Measurements from ENCODE around the gene TRPV2. TPM values are rescaled to one million over a fixed set of nuclear protein-coding genes. Genes with fewer than 3 reads are reported as not detected.

The TRPV2 gene
- total RNA-seq, 1 experiment from 2014 or later: 1.0 TPM

- no peaks in the 10 kb centered on the region for H3K79me1 ChIP-seq (ENCODE audit: insufficient read depth, low read depth, low read length, poor library complexity, severe bottlenecking)
- Mint-ChIP-seq H3K36me3 (ENCODE audit: insufficient read depth in 1 of 3, low read depth in 3 of 3) (peaks cover 22 to 65% (median 51%) of the 10 kb centered on the region in 3 experiments), H3K9me3 (no peaks in the 10 kb centered on the region; a peak in 1 of 5 replicates), H3K27ac (peak overlapping the region in 2 of 3 experiments; percentile 43 to 85; a peak in 3 of 7 replicates), H3K4me3 (no peak overlapping the region), H3K4me1 (peaks cover 18 to 30% of the 10 kb centered on the region in 2 experiments), H3K27me3 (ENCODE audit: low read depth) (peaks cover 3% of the 10 kb centered on the region)
- H3K4ac ChIP-seq (ENCODE audit: low read depth, low read length): no peak overlapping the region
- H3K23ac ChIP-seq (ENCODE audit: insufficient read length, low read depth, low read length): no peak overlapping the region
- H2BK15ac ChIP-seq (ENCODE audit: low read depth, low read length): no peak overlapping the region
- no peak overlapping the region for H2BK12ac ChIP-seq (ENCODE audit: insufficient read length, low read depth, low read length)
- TF ChIP-seq, protein P1, sequence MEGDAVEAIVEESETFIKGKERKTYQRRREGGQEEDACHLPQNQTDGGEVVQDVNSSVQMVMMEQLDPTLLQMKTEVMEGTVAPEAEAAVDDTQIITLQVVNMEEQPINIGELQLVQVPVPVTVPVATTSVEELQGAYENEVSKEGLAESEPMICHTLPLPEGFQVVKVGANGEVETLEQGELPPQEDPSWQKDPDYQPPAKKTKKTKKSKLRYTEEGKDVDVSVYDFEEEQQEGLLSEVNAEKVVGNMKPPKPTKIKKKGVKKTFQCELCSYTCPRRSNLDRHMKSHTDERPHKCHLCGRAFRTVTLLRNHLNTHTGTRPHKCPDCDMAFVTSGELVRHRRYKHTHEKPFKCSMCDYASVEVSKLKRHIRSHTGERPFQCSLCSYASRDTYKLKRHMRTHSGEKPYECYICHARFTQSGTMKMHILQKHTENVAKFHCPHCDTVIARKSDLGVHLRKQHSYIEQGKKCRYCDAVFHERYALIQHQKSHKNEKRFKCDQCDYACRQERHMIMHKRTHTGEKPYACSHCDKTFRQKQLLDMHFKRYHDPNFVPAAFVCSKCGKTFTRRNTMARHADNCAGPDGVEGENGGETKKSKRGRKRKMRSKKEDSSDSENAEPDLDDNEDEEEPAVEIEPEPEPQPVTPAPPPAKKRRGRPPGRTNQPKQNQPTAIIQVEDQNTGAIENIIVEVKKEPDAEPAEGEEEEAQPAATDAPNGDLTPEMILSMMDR (conservative IDR thresholded peaks at IDR 0.05): no peak
- no peak overlapping the region for H2BK20ac ChIP-seq (ENCODE audit: low read depth, low read length, poor library complexity, severe bottlenecking)
- no peak overlapping the region for H4K5ac ChIP-seq (ENCODE audit: insufficient read length, low read depth, low read length)
- H2BK5ac ChIP-seq (ENCODE audit: insufficient read length, low read length): no peak overlapping the region
- H3T11ph ChIP-seq (ENCODE audit: low read length): no peak overlapping the region
- H3K18ac ChIP-seq (ENCODE audit: insufficient read length, low read depth, low read length): no peak overlapping the region
- no peaks in the 10 kb centered on the region for H3K27me3 ChIP-seq (ENCODE audit: insufficient read depth, low read length)
- no peaks in the 10 kb centered on the region for H3K79me2 ChIP-seq (ENCODE audit: insufficient read depth, low read length)
- no peak overlapping the region for H2AFZ ChIP-seq (ENCODE audit: low read length)
- WGBS (ENCODE audit: extremely low coverage, insufficient read length, low lambda C conversion rate): no CpG with 5 or more reads among the region's 6 CpGs
- no peak overlapping the region for H2AK5ac ChIP-seq (ENCODE audit: insufficient read length, low read length)
- no peaks in the 10 kb centered on the region for H4K20me1 ChIP-seq (ENCODE audit: control insufficient read depth, insufficient read depth, insufficient read length)
- H3K4me2 ChIP-seq (ENCODE audit: insufficient read depth, insufficient read length, low read length): no peak overlapping the region
- no peaks in the 10 kb centered on the region for H3K4me1 ChIP-seq (ENCODE audit: insufficient read depth, low read length)
- H3K14ac ChIP-seq (ENCODE audit: insufficient read depth, low read length): no peak overlapping the region
- no peak for DNase-seq
- H3K23me2 ChIP-seq (ENCODE audit: insufficient read length, low read depth, low read length, poor library complexity, severe bottlenecking): no peaks in the 10 kb centered on the region
- H3K56ac ChIP-seq (ENCODE audit: insufficient read length, low read depth, low read length): no peak overlapping the region
- no peak overlapping the region for H4K91ac ChIP-seq (ENCODE audit: insufficient read length, low read depth, low read length)
- H3K9me3 ChIP-seq (ENCODE audit: control insufficient read depth, low read depth, low read length): no peaks in the 10 kb centered on the region
- no peak overlapping the region for H4K8ac ChIP-seq (replicated peaks; ENCODE audit: insufficient read length, low read depth, low read length)
- no peak overlapping the region for H3K27ac ChIP-seq (ENCODE audit: insufficient read length, low read depth, low read length)
- H3K9ac ChIP-seq (ENCODE audit: extremely low read depth, insufficient read length, low read length): no peak overlapping the region
- no peak overlapping the region for H2BK120ac ChIP-seq (ENCODE audit: low read depth, low read length, poor library complexity, severe bottlenecking)
Observed at GRCh38 chr17:16448490-16448889, 33.1 kb downstream of the TRPV2 start.
